Measurements from ENCODE around the gene CAMTA1.

The CAMTA1 gene

GRCh38 chr1:7116001-7116400 lies 330.7 kb downstream of the CAMTA1 start:
- no peak for DNase-seq
- Histone ChIP-seq H2AFZ (ENCODE audit: low read length) (no peak overlapping the region), H3K9ac (ENCODE audit: low read length) (no peak overlapping the region), H3K27me3 (replicated peaks; ENCODE audit: insufficient read depth, low read length) (peaks cover 80% of the 10 kb centered on the region), H3K4me1 (ENCODE audit: low read length) (no peaks in the 10 kb centered on the region), H4K20me1 (ENCODE audit: insufficient read depth, low read length) (no peaks in the 10 kb centered on the region), H3K4me2 (ENCODE audit: low read depth, low read length) (no peak overlapping the region), H3K4me3 (ENCODE audit: low read length) (no peak overlapping the region), H3F3A (ENCODE audit: insufficient read depth, low read length) (no peaks in the 10 kb centered on the region), H3K36me3 (replicated peaks; ENCODE audit: insufficient read depth, low read length) (no peaks in the 10 kb centered on the region), H3K9me2 (replicated peaks; ENCODE audit: insufficient read depth, low read length) (no peaks in the 10 kb centered on the region), H3K9me3 (replicated peaks; ENCODE audit: insufficient read depth, low read length) (no peaks in the 10 kb centered on the region), H3K27ac (ENCODE audit: low read length) (no peak overlapping the region), H3K79me2 (ENCODE audit: low read length) (no peaks in the 10 kb centered on the region)
- TF ChIP-seq EZH2 (optimal IDR thresholded peaks at IDR 0.05; ENCODE audit: low read depth, low read length) (no peak), CTCF (IDR thresholded peaks at IDR 0.05; ENCODE audit: low read length) (no peak), EZH2phosphoT487 (IDR thresholded peaks at IDR 0.05; ENCODE audit: low read length) (no peak)

- Histone ChIP-seq H3K79me2 (ENCODE audit: low read length) (no peaks in the 10 kb centered on the region), H4K20me1 (ENCODE audit: insufficient read depth, low read length) (no peaks in the 10 kb centered on the region), H3K4me2 (ENCODE audit: low read depth, low read length) (no peak overlapping the region), H2AFZ (ENCODE audit: low read length) (no peak overlapping the region), H3K4me3 (ENCODE audit: low read length) (no peak overlapping the region), H3K9ac (ENCODE audit: low read length) (no peak overlapping the region), H3K36me3 (replicated peaks; ENCODE audit: insufficient read depth, low read length) (no peaks in the 10 kb centered on the region), H3K9me2 (replicated peaks; ENCODE audit: insufficient read depth, low read length) (no peaks in the 10 kb centered on the region), H3K9me3 (replicated peaks; ENCODE audit: insufficient read depth, low read length) (no peaks in the 10 kb centered on the region), H3F3A (ENCODE audit: insufficient read depth, low read length) (no peaks in the 10 kb centered on the region), H3K27me3 (replicated peaks; ENCODE audit: insufficient read depth, low read length) (peaks cover 83% of the 10 kb centered on the region), H3K27ac (ENCODE audit: low read length) (no peak overlapping the region), H3K4me1 (ENCODE audit: low read length) (no peaks in the 10 kb centered on the region)
- TF ChIP-seq CTCF (IDR thresholded peaks at IDR 0.05; ENCODE audit: low read length) (no peak), EZH2 (optimal IDR thresholded peaks at IDR 0.05; ENCODE audit: low read depth, low read length) (no peak)
- DNase-seq, result no peak
Observed at GRCh38 chr1:7117399-7118281, 332.4 kb downstream of the CAMTA1 start.

- no peak overlapping the region for H2AFZ ChIP-seq (ENCODE audit: low read length)
- no peaks in the 10 kb centered on the region for H3K36me3 ChIP-seq (replicated peaks; ENCODE audit: insufficient read depth, low read length)
- H3K4me1 ChIP-seq (ENCODE audit: low read length), result no peaks in the 10 kb centered on the region
- H3K9ac ChIP-seq (ENCODE audit: low read length), result no peak overlapping the region
- DNase-seq, result no peak
- H3K4me3 ChIP-seq (ENCODE audit: low read length), result no peak overlapping the region
- H3K9me2 ChIP-seq (replicated peaks; ENCODE audit: insufficient read depth, low read length), result no peaks in the 10 kb centered on the region
- no peaks in the 10 kb centered on the region for H3F3A ChIP-seq (ENCODE audit: insufficient read depth, low read length)
- no peaks in the 10 kb centered on the region for H3K9me3 ChIP-seq (replicated peaks; ENCODE audit: insufficient read depth, low read length)
- no peak overlapping the region for H3K4me2 ChIP-seq (ENCODE audit: low read depth, low read length)
- TF ChIP-seq EZH2phosphoT487 (IDR thresholded peaks at IDR 0.05; ENCODE audit: low read length), result no peak
- H3K27ac ChIP-seq (ENCODE audit: low read length), result no peak overlapping the region
- no peaks in the 10 kb centered on the region for H4K20me1 ChIP-seq (ENCODE audit: insufficient read depth, low read length)
- peaks cover 84% of the 10 kb centered on the region for H3K27me3 ChIP-seq (replicated peaks; ENCODE audit: insufficient read depth, low read length)
- no peaks in the 10 kb centered on the region for H3K79me2 ChIP-seq (ENCODE audit: low read length)
Observed at GRCh38 chr1:7119156-7119555, 333.9 kb downstream of the CAMTA1 start.
